Uterus (tissue), 4 donors: ENCODE data around the gene NEMP1. TPM values are rescaled to one million over a fixed set of nuclear protein-coding genes. Genes with fewer than 3 reads are reported as not detected.

ENCODE experiments used
- DNase-seq, 2 donors: peaks; one replicate each; pipeline ENCODE4 v3.0.0-alpha.2; 2019 to 2020
- H3K27ac ChIP-seq, 2 donors: fragments of 200-600 bp; sonication (generic); 1 replicate in 1 of 2; 2 replicates in 1 of 2; pipeline ENCODE4 v1.5.1; 2016 to 2018
- H3K27me3 ChIP-seq, 2 donors: fragments of 200-600 bp; sonication (generic); one replicate each; pipeline ENCODE4 v1.5.1; 2018 to 2019; ENCODE audit warnings: control low read depth in 1 of 2
- H3K36me3 ChIP-seq, 2 donors: fragments of 200-600 bp; sonication (generic); one replicate each; pipeline ENCODE4 v1.5.1; 2019; ENCODE audit warnings: control low read depth in 1 of 2
- H3K4me1 ChIP-seq, 2 donors: fragments of 200-600 bp; sonication (generic); one replicate each; pipeline ENCODE4 v1.5.1; 2018 to 2019; ENCODE audit warnings: control low read depth in 1 of 2
- H3K4me3 ChIP-seq, 2 donors: fragments of 200-600 bp; sonication (generic); 1 replicate in 1 of 2; 2 replicates in 1 of 2; pipeline ENCODE4 v1.5.1; 2018 to 2019; ENCODE audit warnings: mild to moderate bottlenecking in 1 of 2
- H3K9me3 ChIP-seq, 2 donors: fragments of 200-600 bp; sonication (generic); one replicate each; pipeline ENCODE4 v1.5.1; 2019; ENCODE audit warnings: control low read depth in 1 of 2
- CTCF ChIP-seq, 4 experiments: fragments of 200-600 bp in 2 of 4; fragments of 450-650 bp in 2 of 4; sonication (generic) in 2 of 4; IDR thresholded peaks; one replicate each; pipeline ENCODE4 v1.5.1; 2016 to 2019; ENCODE audit warnings: antibody characterized with exemption in 4 of 4, mild to moderate bottlenecking in 2 of 4, moderate library complexity in 1 of 4
- POLR2A ChIP-seq, 2 donors: fragments of 450-650 bp; IDR thresholded peaks; one replicate each; pipeline ENCODE4 v1.6.1; 2016; ENCODE audit warnings: antibody characterized with exemption in 2 of 2, mild to moderate bottlenecking in 1 of 2, moderate library complexity in 1 of 2
- intact Hi-C: fragments of 100-400 bp; cut with DNase I; formaldehyde crosslinking; loops from one replicate; pipeline ENCODE4 v1.15.1; 2023; ENCODE audit warnings: low total_unique reads
- total RNA-seq, 4 donors: library from RNA; depleted of rRNA in 3 of 4; stranded (reverse); fragments of >200 nt in 3 of 4; gene quantifications; one replicate each; pipeline versions ENCODE4 v1.1.0 to v1.2.4, GENCODE V29; 2014 to 2023
- donor health status: DM: yes; HTN: yes; CAD: no.

NEMP1 gene
- total RNA-seq, 4 donors from 2014 or later, result 1.5 to 18.0 (median 9.9) TPM

GRCh38 chr12:57072661-57073060, 5.9 kb downstream of the NEMP1 start:
- no peak overlapping the region for H3K4me3 ChIP-seq
- peaks cover 0 to 2% of the 10 kb centered on the region in 2 donors for H3K36me3 ChIP-seq
- H3K4me1 ChIP-seq, result peaks cover 0 to 8% of the 10 kb centered on the region in 2 donors
- TF ChIP-seq CTCF (IDR thresholded peaks at IDR 0.05), result no peak
- TF ChIP-seq POLR2A (IDR thresholded peaks at IDR 0.05), result no peak
- H3K27me3 ChIP-seq, result no peaks in the 10 kb centered on the region
- peak in 1 of 2 donors; percentile 45 for DNase-seq
- H3K27ac ChIP-seq, result peak overlapping the region; percentile 75 to 85
- no peaks in the 10 kb centered on the region for H3K9me3 ChIP-seq
- intact Hi-C loops, result loop anchor here (5.0 kb wide), 1 partner anchor 40 kb away; the partner anchor contains the start of gene STAT6

- no peaks in the 10 kb centered on the region for H3K9me3 ChIP-seq
- peaks cover 0 to 4% of the 10 kb centered on the region in 2 donors for H3K4me1 ChIP-seq
- H3K27ac ChIP-seq, result peak overlapping the region; percentile 75 to 85
- intact Hi-C loops, result loop anchor here (5.0 kb wide), 1 partner anchor 113 kb away; no protein-coding TSS in a partner anchor
- TF ChIP-seq CTCF (IDR thresholded peaks at IDR 0.05) (peak; percentile 84 to 99 (median 92)), POLR2A (IDR thresholded peaks at IDR 0.05) (peak in 1 of 2 donors; percentile 24)
- H3K4me3 ChIP-seq, result no peak overlapping the region
- H3K27me3 ChIP-seq, result no peaks in the 10 kb centered on the region
- H3K36me3 ChIP-seq, result peaks cover 0 to 2% of the 10 kb centered on the region in 2 donors
- DNase-seq, result peak; percentile 51 to 83
Measured at GRCh38 chr12:57069523-57069922, 9.1 kb downstream of the NEMP1 start.

- Histone ChIP-seq H3K27me3 (no peaks in the 10 kb centered on the region), H3K9me3 (no peaks in the 10 kb centered on the region), H3K4me1 (no peaks in the 10 kb centered on the region), H3K36me3 (peaks cover 0 to 2% of the 10 kb centered on the region in 2 donors), H3K4me3 (no peak overlapping the region), H3K27ac (no peak overlapping the region)
- no peak for DNase-seq
- TF ChIP-seq CTCF (IDR thresholded peaks at IDR 0.05) (no peak), POLR2A (IDR thresholded peaks at IDR 0.05) (no peak)
- intact Hi-C loops, result loop anchor here (5.0 kb wide), 1 partner anchor 116 kb away; no protein-coding TSS in a partner anchor
Measured at GRCh38 chr12:57066245-57066644, 12.3 kb downstream of the NEMP1 start.

GRCh38 chr12:57063991-57064685, 14.5 kb downstream of the NEMP1 start:
- no peaks in the 10 kb centered on the region for H3K36me3 ChIP-seq
- H3K27ac ChIP-seq, result peak overlapping the region; percentile 19 to 29
- no peaks in the 10 kb centered on the region for H3K4me1 ChIP-seq
- H3K4me3 ChIP-seq, result no peak overlapping the region
- intact Hi-C loops, result no loop called here
- H3K9me3 ChIP-seq, result no peaks in the 10 kb centered on the region
- TF ChIP-seq POLR2A (IDR thresholded peaks at IDR 0.05), result no peak
- TF ChIP-seq CTCF (IDR thresholded peaks at IDR 0.05), result no peak
- no peaks in the 10 kb centered on the region for H3K27me3 ChIP-seq
- DNase-seq, result no peak

GRCh38 chr12:57058454-57058853, 20.1 kb downstream of the NEMP1 start:
- intact Hi-C loops, result no loop called here
- Histone ChIP-seq H3K27me3 (no peaks in the 10 kb centered on the region), H3K36me3 (no peaks in the 10 kb centered on the region), H3K4me1 (no peaks in the 10 kb centered on the region), H3K27ac (no peak overlapping the region), H3K9me3 (no peaks in the 10 kb centered on the region), H3K4me3 (no peak overlapping the region)
- TF ChIP-seq POLR2A (IDR thresholded peaks at IDR 0.05), result no peak
- TF ChIP-seq CTCF (IDR thresholded peaks at IDR 0.05), result no peak
- DNase-seq, result no peak
